Parathyroid adenoma (tissue), 2 donors: ENCODE measurements around the gene TADA2B.

Source experiments
- H2AFZ ChIP-seq: fragments of 300-600 bp; sonication (generic); one replicate; pipeline ENCODE4 v1.7.0; 2017; ENCODE audit warnings: antibody characterized with exemption, mild to moderate bottlenecking
- H3K27ac ChIP-seq: fragments of 300-600 bp; sonication (generic); one replicate; pipeline ENCODE4 v1.7.0; 2017
- H3K27me3 ChIP-seq: fragments of 300-600 bp; sonication (generic); one replicate; pipeline ENCODE4 v1.7.0; 2017; ENCODE audit warnings: low read length; ENCODE audit not compliant: control insufficient read depth, insufficient read depth
- H3K36me3 ChIP-seq: fragments of 300-600 bp; sonication (generic); one replicate; pipeline ENCODE4 v1.7.0; 2017; ENCODE audit warnings: low read length; ENCODE audit not compliant: control insufficient read depth, insufficient read depth
- H3K4me1 ChIP-seq: fragments of 300-600 bp; sonication (generic); one replicate; pipeline ENCODE4 v1.7.0; 2017; ENCODE audit warnings: control low read depth
- H3K4me2 ChIP-seq: fragments of 300-600 bp; sonication (generic); one replicate; pipeline ENCODE4 v1.7.0; 2017; ENCODE audit warnings: low read length
- H3K4me3 ChIP-seq: fragments of 300-600 bp; sonication (generic); one replicate; pipeline ENCODE4 v1.7.0; 2017; ENCODE audit warnings: low read depth, low read length
- H3K79me2 ChIP-seq: fragments of 300-600 bp; sonication (generic); one replicate; pipeline ENCODE4 v1.7.0; 2017; ENCODE audit warnings: control low read depth
- H3K9ac ChIP-seq: fragments of 300-600 bp; sonication (generic); one replicate; pipeline ENCODE4 v1.7.0; 2017; ENCODE audit warnings: mild to moderate bottlenecking
- H3K9me3 ChIP-seq: fragments of 300-600 bp; sonication (generic); one replicate; pipeline ENCODE4 v1.7.0; 2017; ENCODE audit warnings: low read length; ENCODE audit not compliant: control insufficient read depth
- TF ChIP-seq, protein P1 (sequence below): fragments of 300-600 bp; sonication (generic); IDR thresholded peaks from one replicate; pipeline ENCODE4 v1.7.0; 2017; ENCODE audit warnings: antibody characterized with exemption, mild to moderate bottlenecking
- donor health status: primary hyperparathyroidism.

The TADA2B gene

DNA sequence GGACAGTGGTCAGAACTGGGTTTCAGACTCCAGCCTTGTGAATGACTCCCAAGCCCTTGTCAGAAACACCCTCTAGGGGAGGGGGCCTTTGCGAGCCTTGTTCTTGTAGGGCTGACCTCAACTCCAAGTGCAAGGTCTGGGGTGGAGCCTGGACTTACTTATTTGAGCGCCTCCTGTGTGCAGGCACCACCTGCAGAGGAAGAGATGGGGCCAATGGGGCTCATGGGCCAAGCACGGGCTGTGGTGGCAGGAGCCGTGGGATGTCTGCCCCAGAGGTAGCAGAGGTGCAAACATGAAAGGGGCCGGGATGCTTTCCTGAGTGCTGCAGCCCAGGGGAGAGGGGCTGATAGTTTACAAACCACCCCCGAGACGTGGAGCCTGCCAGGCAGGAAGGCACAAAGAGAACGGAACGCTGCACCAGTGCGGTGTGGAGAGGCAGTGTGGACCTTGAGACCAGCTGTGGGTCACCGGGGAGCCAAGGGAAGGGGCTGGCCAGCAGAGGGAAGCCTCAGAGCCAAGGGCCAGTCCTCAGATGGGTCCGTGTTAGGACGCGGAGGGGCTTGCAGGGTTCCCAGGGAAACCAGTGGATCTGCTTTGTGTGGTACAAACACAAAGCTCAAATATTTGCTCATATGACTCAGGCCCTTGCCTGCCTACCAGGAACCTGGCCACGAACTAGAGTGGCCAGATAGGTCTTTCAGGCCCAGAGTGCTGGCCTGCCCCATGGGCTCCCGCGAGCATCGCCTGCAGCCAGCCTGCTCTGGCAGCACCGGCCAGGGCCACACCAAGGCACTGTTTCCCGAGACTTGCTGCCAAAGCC, 8.7 kb upstream of the TADA2B start:
- Histone ChIP-seq H3K4me1 (no peaks in the 10 kb centered on the region), H3K9me3 (no peaks in the 10 kb centered on the region), H3K27me3 (no peaks in the 10 kb centered on the region), H3K79me2 (no peaks in the 10 kb centered on the region), H3K4me3 (no peak overlapping the region), H3K9ac (no peak overlapping the region), H2AFZ (no peak overlapping the region), H3K4me2 (no peak overlapping the region), H3K36me3 (no peaks in the 10 kb centered on the region), H3K27ac (no peak overlapping the region)
- TF ChIP-seq, protein P1, sequence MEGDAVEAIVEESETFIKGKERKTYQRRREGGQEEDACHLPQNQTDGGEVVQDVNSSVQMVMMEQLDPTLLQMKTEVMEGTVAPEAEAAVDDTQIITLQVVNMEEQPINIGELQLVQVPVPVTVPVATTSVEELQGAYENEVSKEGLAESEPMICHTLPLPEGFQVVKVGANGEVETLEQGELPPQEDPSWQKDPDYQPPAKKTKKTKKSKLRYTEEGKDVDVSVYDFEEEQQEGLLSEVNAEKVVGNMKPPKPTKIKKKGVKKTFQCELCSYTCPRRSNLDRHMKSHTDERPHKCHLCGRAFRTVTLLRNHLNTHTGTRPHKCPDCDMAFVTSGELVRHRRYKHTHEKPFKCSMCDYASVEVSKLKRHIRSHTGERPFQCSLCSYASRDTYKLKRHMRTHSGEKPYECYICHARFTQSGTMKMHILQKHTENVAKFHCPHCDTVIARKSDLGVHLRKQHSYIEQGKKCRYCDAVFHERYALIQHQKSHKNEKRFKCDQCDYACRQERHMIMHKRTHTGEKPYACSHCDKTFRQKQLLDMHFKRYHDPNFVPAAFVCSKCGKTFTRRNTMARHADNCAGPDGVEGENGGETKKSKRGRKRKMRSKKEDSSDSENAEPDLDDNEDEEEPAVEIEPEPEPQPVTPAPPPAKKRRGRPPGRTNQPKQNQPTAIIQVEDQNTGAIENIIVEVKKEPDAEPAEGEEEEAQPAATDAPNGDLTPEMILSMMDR: no peak

DNA sequence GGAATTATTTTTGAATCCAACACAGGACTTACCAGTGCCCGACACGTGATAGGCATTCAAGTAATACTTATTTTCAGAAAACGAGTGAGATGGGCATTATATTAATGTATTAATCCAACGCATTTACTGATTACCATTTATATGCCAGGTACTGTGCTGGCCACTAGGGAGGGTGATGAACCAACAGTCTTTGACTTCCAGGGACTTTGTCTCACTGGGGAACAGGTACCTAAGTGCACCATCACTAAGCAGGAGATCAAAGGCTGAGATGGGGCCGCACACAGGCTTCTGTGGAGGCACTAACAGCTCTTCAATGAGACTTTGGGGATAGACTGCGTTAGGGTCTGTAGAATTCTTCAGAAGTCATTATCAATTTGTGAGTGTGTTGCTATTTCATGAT, 5.7 kb upstream of the TADA2B start:
- H3K79me2 ChIP-seq: no peaks in the 10 kb centered on the region
- H3K4me1 ChIP-seq: no peaks in the 10 kb centered on the region
- H3K27ac ChIP-seq: no peak overlapping the region
- H3K9ac ChIP-seq: no peak overlapping the region
- H3K27me3 ChIP-seq: no peaks in the 10 kb centered on the region
- no peak overlapping the region for H2AFZ ChIP-seq
- TF ChIP-seq, protein P1: no peak
- no peak overlapping the region for H3K4me2 ChIP-seq
- no peaks in the 10 kb centered on the region for H3K9me3 ChIP-seq
- no peaks in the 10 kb centered on the region for H3K36me3 ChIP-seq
- H3K4me3 ChIP-seq: no peak overlapping the region

DNA sequence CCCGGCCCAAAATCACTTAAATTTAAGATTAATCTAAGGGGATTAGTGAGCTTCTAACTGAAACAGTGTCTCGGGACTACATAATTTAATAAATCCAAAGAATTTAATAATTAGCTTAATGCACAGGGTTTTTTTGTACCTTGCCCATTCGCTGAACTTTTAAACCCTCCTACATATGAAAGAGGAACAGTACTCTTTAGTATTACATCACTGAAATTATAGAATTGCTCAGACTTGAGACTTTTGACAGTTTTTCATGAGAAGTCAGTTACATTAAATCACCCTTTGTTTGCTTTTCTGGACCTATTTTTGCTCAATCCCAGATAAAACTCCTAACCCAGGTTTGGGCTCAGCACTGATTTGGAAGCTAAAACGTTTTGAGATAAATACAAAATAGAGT, 2.4 kb upstream of the TADA2B start:
- Histone ChIP-seq H3K36me3 (no peaks in the 10 kb centered on the region), H3K9ac (no peak overlapping the region), H2AFZ (no peak overlapping the region), H3K9me3 (no peaks in the 10 kb centered on the region), H3K27ac (no peak overlapping the region), H3K79me2 (peaks cover 20% of the 10 kb centered on the region), H3K4me2 (no peak overlapping the region), H3K4me3 (no peak overlapping the region), H3K4me1 (peaks cover 3% of the 10 kb centered on the region), H3K27me3 (no peaks in the 10 kb centered on the region)
- TF ChIP-seq, protein P1: no peak

DNA sequence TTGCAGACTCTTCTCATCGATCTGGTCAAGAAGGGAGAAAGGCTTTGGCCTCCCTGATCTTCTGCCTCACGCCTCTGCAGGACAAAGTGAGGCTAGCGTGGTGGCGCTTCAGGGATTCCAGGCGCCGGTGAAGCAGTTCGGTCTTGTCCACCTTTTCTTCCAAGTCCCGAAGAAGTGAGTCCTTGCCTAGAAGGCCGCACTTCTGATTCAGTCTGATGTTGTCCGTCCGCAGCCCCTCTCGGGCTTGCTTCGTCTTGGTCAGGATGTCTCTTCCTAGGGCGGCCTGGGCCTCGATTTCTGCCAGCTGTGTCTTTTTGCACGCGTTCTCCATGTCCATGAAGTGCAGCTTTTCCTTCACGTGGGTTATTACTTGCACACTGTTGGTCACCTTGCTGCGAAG, 1.9 kb upstream of the TADA2B start:
- Histone ChIP-seq H3K36me3 (no peaks in the 10 kb centered on the region), H2AFZ (no peak overlapping the region), H3K9me3 (no peaks in the 10 kb centered on the region), H3K4me3 (no peak overlapping the region), H3K27me3 (no peaks in the 10 kb centered on the region), H3K4me1 (peaks cover 8% of the 10 kb centered on the region), H3K79me2 (peaks cover 25% of the 10 kb centered on the region), H3K27ac (no peak overlapping the region), H3K9ac (no peak overlapping the region), H3K4me2 (no peak overlapping the region)
- TF ChIP-seq, protein P1: no peak
